Esophagus muscularis mucosa (tissue), 4 donors: ENCODE measurements around the gene SLC25A11.

Experiments
- EP300 ChIP-seq: sonication (generic); formaldehyde crosslinking; IDR thresholded peaks from one replicate; pipeline ENCODE4 v1.6.1; 2017; ENCODE audit warnings: antibody characterized with exemption
- POLR2A ChIP-seq: fragments of 450-650 bp; IDR thresholded peaks from one replicate; pipeline ENCODE4 v1.6.1; 2017; ENCODE audit warnings: antibody characterized with exemption, moderate library complexity, mild to moderate bottlenecking, low read depth
- TF ChIP-seq, protein P1 (sequence below), 3 experiments: fragments of 200-600 bp in 2 of 3; fragments of 450-650 bp in 1 of 3; sonication (generic) in 2 of 3; IDR thresholded peaks; one replicate each; pipeline ENCODE4 v1.5.1; 2017 to 2019; ENCODE audit warnings: antibody characterized with exemption in 3 of 3, mild to moderate bottlenecking in 2 of 3, moderate library complexity in 1 of 3

- TF ChIP-seq, protein P1, sequence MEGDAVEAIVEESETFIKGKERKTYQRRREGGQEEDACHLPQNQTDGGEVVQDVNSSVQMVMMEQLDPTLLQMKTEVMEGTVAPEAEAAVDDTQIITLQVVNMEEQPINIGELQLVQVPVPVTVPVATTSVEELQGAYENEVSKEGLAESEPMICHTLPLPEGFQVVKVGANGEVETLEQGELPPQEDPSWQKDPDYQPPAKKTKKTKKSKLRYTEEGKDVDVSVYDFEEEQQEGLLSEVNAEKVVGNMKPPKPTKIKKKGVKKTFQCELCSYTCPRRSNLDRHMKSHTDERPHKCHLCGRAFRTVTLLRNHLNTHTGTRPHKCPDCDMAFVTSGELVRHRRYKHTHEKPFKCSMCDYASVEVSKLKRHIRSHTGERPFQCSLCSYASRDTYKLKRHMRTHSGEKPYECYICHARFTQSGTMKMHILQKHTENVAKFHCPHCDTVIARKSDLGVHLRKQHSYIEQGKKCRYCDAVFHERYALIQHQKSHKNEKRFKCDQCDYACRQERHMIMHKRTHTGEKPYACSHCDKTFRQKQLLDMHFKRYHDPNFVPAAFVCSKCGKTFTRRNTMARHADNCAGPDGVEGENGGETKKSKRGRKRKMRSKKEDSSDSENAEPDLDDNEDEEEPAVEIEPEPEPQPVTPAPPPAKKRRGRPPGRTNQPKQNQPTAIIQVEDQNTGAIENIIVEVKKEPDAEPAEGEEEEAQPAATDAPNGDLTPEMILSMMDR (IDR thresholded peaks at IDR 0.05) = peak; percentile 66 to 92 (median 89)
- TF ChIP-seq POLR2A (no peak), EP300 (no peak)
These were observed 30.9 kb downstream of the SLC25A11 start for GRCh38 chr17:4908711-4909496.
